NCI-H460 (cell line): ENCODE measurements around the gene STIM1. TPM values are rescaled to one million over a fixed set of nuclear protein-coding genes. Genes with fewer than 3 reads are reported as not detected.

Experiments
- DNase-seq: peaks from one replicate; pipeline ENCODE4 v3.0.0-alpha.2; 2016; ENCODE audit warnings: low read depth; ENCODE audit errors: extremely low read depth
- total RNA-seq: library from RNA; depleted of rRNA; stranded (reverse); fragments of >200 nt; shearing (Covaris generic); gene quantifications from 2 replicates; pipeline ENCODE4 v1.2.3, GENCODE V29; 2014

Gene STIM1
- total RNA-seq, 1 experiment from 2014 or later: 11.4 TPM

- DNase-seq: no peak
Observed at GRCh38 chr11:3942160-3942955, 86.9 kb downstream of the STIM1 start.

GRCh38 chr11:3942956-3943497 lies 87.6 kb downstream of the STIM1 start:
- no peak for DNase-seq

- no peak for DNase-seq
Observed at GRCh38 chr11:3944198-3944597, 88.7 kb downstream of the STIM1 start.

- DNase-seq: no peak
Observed at GRCh38 chr11:3946455-3947017, 91.1 kb downstream of the STIM1 start.

- no peak for DNase-seq
Observed at GRCh38 chr11:3947061-3947460, 91.6 kb downstream of the STIM1 start.

- DNase-seq: no peak
Observed at GRCh38 chr11:3949125-3949524, 93.7 kb downstream of the STIM1 start.

GRCh38 chr11:3950996-3951660 lies 95.7 kb downstream of the STIM1 start:
- no peak for DNase-seq

- DNase-seq: no peak
Observed at GRCh38 chr11:3952715-3953114, 97.3 kb downstream of the STIM1 start.

GRCh38 chr11:3953327-3953726 lies 97.9 kb downstream of the STIM1 start:
- DNase-seq: no peak

GRCh38 chr11:3954448-3955298 lies 99.2 kb downstream of the STIM1 start:
- DNase-seq: no peak

- DNase-seq: no peak
Observed at GRCh38 chr11:3955299-3955665, 99.8 kb downstream of the STIM1 start.

GRCh38 chr11:3956038-3956437 lies 100.6 kb downstream of the STIM1 start:
- no peak for DNase-seq

GRCh38 chr11:3956748-3957147 lies 101.3 kb downstream of the STIM1 start:
- DNase-seq: no peak

- DNase-seq: no peak
Observed at GRCh38 chr11:3957437-3957836, 102.0 kb downstream of the STIM1 start.

- DNase-seq: no peak
Observed at GRCh38 chr11:3958281-3958680, 102.8 kb downstream of the STIM1 start.

GRCh38 chr11:3959015-3959902 lies 103.8 kb downstream of the STIM1 start:
- DNase-seq: peak; percentile 44

GRCh38 chr11:3959903-3960265 lies 104.4 kb downstream of the STIM1 start:
- DNase-seq: no peak

GRCh38 chr11:3962406-3962840 lies 107.0 kb downstream of the STIM1 start:
- DNase-seq: no peak

- DNase-seq: no peak
Observed at GRCh38 chr11:3964056-3964455, 108.6 kb downstream of the STIM1 start.
